ENCODE results near the gene UBE2M.

Gene UBE2M

GRCh38 chr19:58554494-58555368, 3.7 kb downstream of the UBE2M start, which contains the start of gene CHMP2A:
CHMP2A (minus strand) TSS chr19:58555105; CDS start chr19:58554212, 893 bp downstream.
- Mint-ChIP-seq H3K4me3 (peak within 1 kb of the TSS; percentile 99), H3K36me3 (peaks cover 30% of the 10 kb centered on the region), H3K27ac (peak within 1 kb of the TSS; percentile 99), H3K27me3 (no peaks in the 10 kb centered on the region), H3K9me3 (no peaks in the 10 kb centered on the region), H3K4me1 (peaks cover 51% of the 10 kb centered on the region)
- DNase-seq (ENCODE audit: low spot score in 2 of 2) (peak; percentile 95 to 97), ATAC-seq (ENCODE audit: low read depth) (peak; percentile 47)

GRCh38 chr19:58553799-58554493, 4.5 kb downstream of the UBE2M start:
- H3K36me3 Mint-ChIP-seq: peaks cover 32% of the 10 kb centered on the region
- H3K4me1 Mint-ChIP-seq: peaks cover 46% of the 10 kb centered on the region
- no peak for ATAC-seq (ENCODE audit: low read depth)
- peak in 1 of 2 donors; percentile 10 for DNase-seq (ENCODE audit: low spot score in 2 of 2)
- no peaks in the 10 kb centered on the region for H3K9me3 Mint-ChIP-seq
- no peaks in the 10 kb centered on the region for H3K27me3 Mint-ChIP-seq
- H3K27ac Mint-ChIP-seq: peak overlapping the region; percentile 99
- peak overlapping the region; percentile 99 for H3K4me3 Mint-ChIP-seq

GRCh38 chr19:58552655-58553054, 5.8 kb downstream of the UBE2M start:
- Mint-ChIP-seq H3K27ac (no peak overlapping the region), H3K27me3 (no peaks in the 10 kb centered on the region), H3K4me3 (no peak overlapping the region), H3K9me3 (no peaks in the 10 kb centered on the region), H3K36me3 (peaks cover 28% of the 10 kb centered on the region), H3K4me1 (peaks cover 38% of the 10 kb centered on the region)
- DNase-seq (ENCODE audit: low spot score in 2 of 2) (no peak), ATAC-seq (ENCODE audit: low read depth) (no peak)

- peaks cover 30% of the 10 kb centered on the region for H3K36me3 Mint-ChIP-seq
- no peaks in the 10 kb centered on the region for H3K27me3 Mint-ChIP-seq
- peak in 1 of 2 donors; percentile 12 for DNase-seq (ENCODE audit: low spot score in 2 of 2)
- H3K9me3 Mint-ChIP-seq: no peaks in the 10 kb centered on the region
- peaks cover 30% of the 10 kb centered on the region for H3K4me1 Mint-ChIP-seq
- no peak overlapping the region for H3K4me3 Mint-ChIP-seq
- peak overlapping the region; percentile 58 for H3K27ac Mint-ChIP-seq
- ATAC-seq (ENCODE audit: low read depth): no peak
Observed at GRCh38 chr19:58551577-58552471, 6.6 kb downstream of the UBE2M start.

- ATAC-seq (ENCODE audit: low read depth) (no peak), DNase-seq (ENCODE audit: low spot score in 2 of 2) (peak in 1 of 2 donors; percentile 10)
- Mint-ChIP-seq H3K4me3 (no peak overlapping the region), H3K36me3 (peaks cover 36% of the 10 kb centered on the region), H3K9me3 (no peaks in the 10 kb centered on the region), H3K27ac (peak overlapping the region; percentile 14), H3K4me1 (peaks cover 32% of the 10 kb centered on the region), H3K27me3 (no peaks in the 10 kb centered on the region)
Observed at GRCh38 chr19:58551123-58551497, 7.3 kb downstream of the UBE2M start.

- Mint-ChIP-seq H3K27me3 (no peaks in the 10 kb centered on the region), H3K27ac (peak overlapping the region; percentile 14), H3K4me3 (no peak overlapping the region), H3K4me1 (peaks cover 38% of the 10 kb centered on the region), H3K36me3 (peaks cover 39% of the 10 kb centered on the region), H3K9me3 (no peaks in the 10 kb centered on the region)
- DNase-seq (ENCODE audit: low spot score in 2 of 2): peak in 1 of 2 donors; percentile 14
- no peak for ATAC-seq (ENCODE audit: low read depth)
Observed at GRCh38 chr19:58550362-58551122, 7.9 kb downstream of the UBE2M start.

GRCh38 chr19:58549664-58550361, 8.6 kb downstream of the UBE2M start:
- H3K36me3 Mint-ChIP-seq: peaks cover 39% of the 10 kb centered on the region
- no peaks in the 10 kb centered on the region for H3K9me3 Mint-ChIP-seq
- peaks cover 39% of the 10 kb centered on the region for H3K4me1 Mint-ChIP-seq
- peak in 1 of 2 donors; percentile 10 for DNase-seq (ENCODE audit: low spot score in 2 of 2)
- H3K27ac Mint-ChIP-seq: no peak overlapping the region
- H3K4me3 Mint-ChIP-seq: no peak overlapping the region
- H3K27me3 Mint-ChIP-seq: no peaks in the 10 kb centered on the region
- no peak for ATAC-seq (ENCODE audit: low read depth)

GRCh38 chr19:58548859-58549663, 9.3 kb downstream of the UBE2M start:
- Mint-ChIP-seq H3K36me3 (peaks cover 39% of the 10 kb centered on the region), H3K4me1 (peaks cover 33% of the 10 kb centered on the region), H3K27me3 (no peaks in the 10 kb centered on the region), H3K27ac (no peak overlapping the region), H3K4me3 (no peak overlapping the region), H3K9me3 (no peaks in the 10 kb centered on the region)
- ATAC-seq (ENCODE audit: low read depth) (no peak), DNase-seq (ENCODE audit: low spot score in 2 of 2) (peak in 1 of 2 donors; percentile 10)

GRCh38 chr19:58547323-58548312, 10.8 kb downstream of the UBE2M start:
- Mint-ChIP-seq H3K4me1 (peaks cover 31% of the 10 kb centered on the region), H3K36me3 (peaks cover 29% of the 10 kb centered on the region), H3K27me3 (peaks cover 7% of the 10 kb centered on the region), H3K4me3 (no peak overlapping the region), H3K9me3 (no peaks in the 10 kb centered on the region), H3K27ac (no peak overlapping the region)
- ATAC-seq (ENCODE audit: low read depth): no peak
- DNase-seq (ENCODE audit: low spot score in 2 of 2): no peak

- Mint-ChIP-seq H3K9me3 (no peaks in the 10 kb centered on the region), H3K4me3 (peak overlapping the region; percentile 89), H3K27ac (peak overlapping the region; percentile 85), H3K4me1 (peaks cover 25% of the 10 kb centered on the region), H3K36me3 (peaks cover 24% of the 10 kb centered on the region), H3K27me3 (peaks cover 15% of the 10 kb centered on the region)
- DNase-seq (ENCODE audit: low spot score in 2 of 2): no peak
- no peak for ATAC-seq (ENCODE audit: low read depth)
Observed at GRCh38 chr19:58546019-58546530, 12.3 kb downstream of the UBE2M start.
